SK-N-SH treated with all-trans-retinoic acid at 6 μM for 48 hours (cell line): ENCODE measurements around the gene ITGB7.

Experiments
- ATAC-seq: fragments of 200-7000 bp; cut with Tn5 transposase; 3 replicates; pipeline ENCODE4 v1.9.1; 2020; ENCODE audit warnings: mild to moderate bottlenecking, moderate library complexity
- ARNTL ChIP-seq: fragments of 450-650 bp; formaldehyde crosslinking; IDR thresholded peaks from 2 replicates; pipeline ENCODE4 v1.5.0; 2020; ENCODE audit warnings: low read depth, mild to moderate bottlenecking, moderate library complexity, borderline replicate concordance
- CSRNP3 ChIP-seq: fragments of 250-450 bp; sonication (Bioruptor Pico); IDR thresholded peaks from 2 replicates; pipeline ENCODE4 v1.5.1; 2021; ENCODE audit warnings: mild to moderate bottlenecking, moderate library complexity
- ESRRG ChIP-seq: fragments of 250-450 bp; sonication (Bioruptor Pico); IDR thresholded peaks from 2 replicates; pipeline ENCODE4 v1.6.1; 2021; ENCODE audit warnings: mild to moderate bottlenecking
- GLIS3 ChIP-seq: fragments of 250-450 bp; sonication (Bioruptor Pico); IDR thresholded peaks from 2 replicates; pipeline ENCODE4 v1.5.0; 2020; ENCODE audit warnings: mild to moderate bottlenecking, moderate library complexity
- ISL1 ChIP-seq: fragments of 250-450 bp; sonication (Bioruptor Pico); IDR thresholded peaks from 2 replicates; pipeline ENCODE4 v2.1.2; 2022; ENCODE audit warnings: mild to moderate bottlenecking, moderate library complexity
- OSR1 ChIP-seq: fragments of 250-450 bp; sonication (Bioruptor Pico); IDR thresholded peaks from 2 replicates; pipeline ENCODE4 v1.8.0; 2022; ENCODE audit warnings: moderate library complexity, mild to moderate bottlenecking, inconsistent platforms
- PATZ1 ChIP-seq: fragments of 250-450 bp; sonication (Bioruptor Pico); IDR thresholded peaks from 2 replicates; pipeline ENCODE4 v1.8.0; 2020; ENCODE audit warnings: mild to moderate bottlenecking, moderate library complexity, borderline replicate concordance
- POU6F1 ChIP-seq: fragments of 250-450 bp; sonication (Bioruptor Pico); IDR thresholded peaks from 2 replicates; pipeline ENCODE4 v1.8.0; 2021; ENCODE audit warnings: low read depth, mild to moderate bottlenecking, moderate library complexity, borderline replicate concordance
- PPARA ChIP-seq: fragments of 250-450 bp; sonication (Bioruptor Pico); IDR thresholded peaks from 2 replicates; pipeline ENCODE4 v1.5.0; 2020; ENCODE audit warnings: mild to moderate bottlenecking, borderline replicate concordance
- TCF4 ChIP-seq: fragments of 250-450 bp; sonication (Bioruptor Pico); IDR thresholded peaks from 2 replicates; pipeline ENCODE4 v1.8.0; 2021; ENCODE audit warnings: mild to moderate bottlenecking, moderate library complexity, borderline replicate concordance
- TOX ChIP-seq: fragments of 250-450 bp; sonication (Bioruptor Pico); IDR thresholded peaks from 2 replicates; pipeline ENCODE4 v1.8.0; 2021; ENCODE audit warnings: mild to moderate bottlenecking, moderate library complexity, borderline replicate concordance
- ZFP3 ChIP-seq: fragments of 250-450 bp; sonication (Bioruptor Pico); IDR thresholded peaks from 2 replicates; pipeline ENCODE4 v1.5.0; 2020; ENCODE audit warnings: mild to moderate bottlenecking, moderate library complexity
- ZNF70 ChIP-seq: fragments of 450-650 bp; formaldehyde crosslinking; IDR thresholded peaks from 2 replicates; pipeline ENCODE4 v1.5.0; 2020; ENCODE audit warnings: mild to moderate bottlenecking, moderate library complexity
- ZNF8 ChIP-seq: fragments of 450-650 bp; formaldehyde crosslinking; IDR thresholded peaks from 2 replicates; pipeline ENCODE4 v1.5.0; 2020; ENCODE audit warnings: mild to moderate bottlenecking, moderate library complexity
- TF ChIP-seq, protein P1 (sequence below): fragments of 250-450 bp; sonication (Bioruptor Pico); IDR thresholded peaks from 2 replicates; pipeline ENCODE4 v1.5.0; 2020; ENCODE audit warnings: mild to moderate bottlenecking, moderate library complexity
- TF ChIP-seq, protein P2 (sequence below): fragments of 250-450 bp; sonication (Bioruptor Pico); IDR thresholded peaks from 2 replicates; pipeline ENCODE4 v1.5.1; 2020; ENCODE audit warnings: low read depth, mild to moderate bottlenecking, moderate library complexity

ITGB7 gene

GRCh38 chr12:53227836-53228235 lies 20.8 kb upstream of the ITGB7 start:
- no peak for ATAC-seq

DNA sequence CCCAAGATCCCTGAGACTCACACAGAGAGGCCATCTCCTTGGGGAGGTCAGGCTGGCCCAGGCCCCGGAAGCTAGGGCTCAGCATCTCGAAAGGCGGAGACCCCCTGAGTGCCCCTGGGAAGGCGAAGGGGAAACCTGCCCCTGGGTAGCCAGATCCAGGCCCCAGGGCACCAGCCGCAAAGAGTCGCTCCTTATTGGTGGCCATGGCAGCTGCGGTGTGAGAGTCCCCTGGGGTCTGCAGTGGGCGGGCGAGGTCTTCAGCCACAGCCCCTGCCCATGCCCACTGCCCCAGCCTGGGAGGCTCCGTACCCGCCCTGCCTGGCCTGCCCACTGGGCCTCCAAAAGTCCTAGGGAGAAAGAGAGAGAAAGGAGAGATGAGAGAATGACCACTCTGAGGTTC lies 20.3 kb upstream of the ITGB7 start:
- TF ChIP-seq, protein P1, sequence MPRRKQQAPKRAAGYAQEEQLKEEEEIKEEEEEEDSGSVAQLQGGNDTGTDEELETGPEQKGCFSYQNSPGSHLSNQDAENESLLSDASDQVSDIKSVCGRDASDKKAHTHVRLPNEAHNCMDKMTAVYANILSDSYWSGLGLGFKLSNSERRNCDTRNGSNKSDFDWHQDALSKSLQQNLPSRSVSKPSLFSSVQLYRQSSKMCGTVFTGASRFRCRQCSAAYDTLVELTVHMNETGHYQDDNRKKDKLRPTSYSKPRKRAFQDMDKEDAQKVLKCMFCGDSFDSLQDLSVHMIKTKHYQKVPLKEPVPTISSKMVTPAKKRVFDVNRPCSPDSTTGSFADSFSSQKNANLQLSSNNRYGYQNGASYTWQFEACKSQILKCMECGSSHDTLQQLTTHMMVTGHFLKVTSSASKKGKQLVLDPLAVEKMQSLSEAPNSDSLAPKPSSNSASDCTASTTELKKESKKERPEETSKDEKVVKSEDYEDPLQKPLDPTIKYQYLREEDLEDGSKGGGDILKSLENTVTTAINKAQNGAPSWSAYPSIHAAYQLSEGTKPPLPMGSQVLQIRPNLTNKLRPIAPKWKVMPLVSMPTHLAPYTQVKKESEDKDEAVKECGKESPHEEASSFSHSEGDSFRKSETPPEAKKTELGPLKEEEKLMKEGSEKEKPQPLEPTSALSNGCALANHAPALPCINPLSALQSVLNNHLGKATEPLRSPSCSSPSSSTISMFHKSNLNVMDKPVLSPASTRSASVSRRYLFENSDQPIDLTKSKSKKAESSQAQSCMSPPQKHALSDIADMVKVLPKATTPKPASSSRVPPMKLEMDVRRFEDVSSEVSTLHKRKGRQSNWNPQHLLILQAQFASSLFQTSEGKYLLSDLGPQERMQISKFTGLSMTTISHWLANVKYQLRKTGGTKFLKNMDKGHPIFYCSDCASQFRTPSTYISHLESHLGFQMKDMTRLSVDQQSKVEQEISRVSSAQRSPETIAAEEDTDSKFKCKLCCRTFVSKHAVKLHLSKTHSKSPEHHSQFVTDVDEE (CRISPR knock-in tag): no peak
- TF ChIP-seq PPARA (no peak), ZNF8 (CRISPR knock-in tag) (no peak), TOX (CRISPR knock-in tag) (no peak), PATZ1 (no peak), TCF4 (CRISPR knock-in tag) (no peak), OSR1 (no peak), ISL1 (CRISPR knock-in tag) (no peak), ARNTL (CRISPR knock-in tag) (no peak), ESRRG (CRISPR knock-in tag) (no peak), POU6F1 (no peak), GLIS3 (no peak)
- TF ChIP-seq, protein P2, sequence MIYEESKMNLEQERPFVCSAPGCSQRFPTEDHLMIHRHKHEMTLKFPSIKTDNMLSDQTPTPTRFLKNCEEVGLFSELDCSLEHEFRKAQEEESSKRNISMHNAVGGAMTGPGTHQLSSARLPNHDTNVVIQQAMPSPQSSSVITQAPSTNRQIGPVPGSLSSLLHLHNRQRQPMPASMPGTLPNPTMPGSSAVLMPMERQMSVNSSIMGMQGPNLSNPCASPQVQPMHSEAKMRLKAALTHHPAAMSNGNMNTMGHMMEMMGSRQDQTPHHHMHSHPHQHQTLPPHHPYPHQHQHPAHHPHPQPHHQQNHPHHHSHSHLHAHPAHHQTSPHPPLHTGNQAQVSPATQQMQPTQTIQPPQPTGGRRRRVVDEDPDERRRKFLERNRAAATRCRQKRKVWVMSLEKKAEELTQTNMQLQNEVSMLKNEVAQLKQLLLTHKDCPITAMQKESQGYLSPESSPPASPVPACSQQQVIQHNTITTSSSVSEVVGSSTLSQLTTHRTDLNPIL (CRISPR knock-in tag): no peak
- no peak for ATAC-seq

More at GRCh38 chr12:53227836-53228235, 20.8 kb upstream of the ITGB7 start:
- TF ChIP-seq OSR1 (no peak), ZFP3 (CRISPR knock-in tag) (no peak), CSRNP3 (no peak), TOX (CRISPR knock-in tag) (no peak), POU6F1 (no peak), ZNF70 (CRISPR knock-in tag) (no peak), ESRRG (CRISPR knock-in tag) (no peak)
- TF ChIP-seq, protein P1 (CRISPR knock-in tag): no peak
- TF ChIP-seq, all 23 proteins: peak for 0
